Measurements from ENCODE around the gene UTS2R.
"Not testable (repeated sequence)": the region's sequence is repeated elsewhere in the genome, so short reads cannot be mapped to it uniquely, and the experiment has no call there.

The UTS2R gene

GRCh38 chr17:82361885-82362633 lies 9.5 kb upstream of the UTS2R start:
- H3K27me3 ChIP-seq (ENCODE audit: control insufficient read depth, insufficient read depth, low read length), result peaks cover 28% of the 10 kb centered on the region
- no peaks in the 10 kb centered on the region for H3K36me3 ChIP-seq (ENCODE audit: insufficient read depth, low read length)
- H3K9ac ChIP-seq (ENCODE audit: low read depth, low read length), result no peak overlapping the region
- H3K4me1 ChIP-seq (ENCODE audit: control insufficient read depth, insufficient read depth, low read length), result no peaks in the 10 kb centered on the region
- no peaks in the 10 kb centered on the region for H3K9me3 ChIP-seq (replicated peaks; ENCODE audit: low read length)
- H3K4me2 ChIP-seq (ENCODE audit: low read length), result no peak overlapping the region
- no peak overlapping the region for H3K4me3 ChIP-seq (ENCODE audit: low read length)

- H3K9ac ChIP-seq (ENCODE audit: low read depth, low read length), result no peak overlapping the region
- no peaks in the 10 kb centered on the region for H3K9me3 ChIP-seq (replicated peaks; ENCODE audit: low read length)
- H3K4me1 ChIP-seq (ENCODE audit: control insufficient read depth, insufficient read depth, low read length), result peaks cover 5% of the 10 kb centered on the region
- H3K4me3 ChIP-seq (ENCODE audit: low read length), result no peak overlapping the region
- peaks cover 39% of the 10 kb centered on the region for H3K27me3 ChIP-seq (ENCODE audit: control insufficient read depth, insufficient read depth, low read length)
- H3K4me2 ChIP-seq (ENCODE audit: low read length), result no peak overlapping the region
- no peaks in the 10 kb centered on the region for H3K36me3 ChIP-seq (ENCODE audit: insufficient read depth, low read length)
Measured at GRCh38 chr17:82365606-82366295, 5.8 kb upstream of the UTS2R start.

GRCh38 chr17:82366749-82367148 lies 4.8 kb upstream of the UTS2R start:
- H3K4me1 ChIP-seq (ENCODE audit: control insufficient read depth, insufficient read depth, low read length), result peaks cover 13% of the 10 kb centered on the region
- no peak overlapping the region for H3K4me2 ChIP-seq (ENCODE audit: low read length)
- no peak overlapping the region for H3K4me3 ChIP-seq (ENCODE audit: low read length)
- no peaks in the 10 kb centered on the region for H3K36me3 ChIP-seq (ENCODE audit: insufficient read depth, low read length)
- H3K9me3 ChIP-seq (replicated peaks; ENCODE audit: low read length), result no peaks in the 10 kb centered on the region
- peaks cover 47% of the 10 kb centered on the region for H3K27me3 ChIP-seq (ENCODE audit: control insufficient read depth, insufficient read depth, low read length)
- H3K9ac ChIP-seq (ENCODE audit: low read depth, low read length), result no peak overlapping the region

- no peak overlapping the region for H3K4me3 ChIP-seq (ENCODE audit: low read length)
- no peaks in the 10 kb centered on the region for H3K36me3 ChIP-seq (ENCODE audit: insufficient read depth, low read length)
- peaks cover 58% of the 10 kb centered on the region for H3K27me3 ChIP-seq (ENCODE audit: control insufficient read depth, insufficient read depth, low read length)
- no peak overlapping the region for H3K4me2 ChIP-seq (ENCODE audit: low read length)
- H3K9ac ChIP-seq (ENCODE audit: low read depth, low read length), result no peak overlapping the region
- no peaks in the 10 kb centered on the region for H3K9me3 ChIP-seq (replicated peaks; ENCODE audit: low read length)
- H3K4me1 ChIP-seq (ENCODE audit: control insufficient read depth, insufficient read depth, low read length), result peaks cover 25% of the 10 kb centered on the region
Measured at GRCh38 chr17:82367724-82368524, 3.6 kb upstream of the UTS2R start.

GRCh38 chr17:82369211-82369610 lies 2.4 kb upstream of the UTS2R start:
- no peaks in the 10 kb centered on the region for H3K36me3 ChIP-seq (ENCODE audit: insufficient read depth, low read length)
- H3K4me3 ChIP-seq (ENCODE audit: low read length), result no peak overlapping the region
- H3K27me3 ChIP-seq (ENCODE audit: control insufficient read depth, insufficient read depth, low read length), result peaks cover 59% of the 10 kb centered on the region
- H3K9ac ChIP-seq (ENCODE audit: low read depth, low read length), result no peak overlapping the region
- H3K9me3 ChIP-seq (replicated peaks; ENCODE audit: low read length), result no peaks in the 10 kb centered on the region
- H3K4me2 ChIP-seq (ENCODE audit: low read length), result no peak overlapping the region
- peaks cover 25% of the 10 kb centered on the region for H3K4me1 ChIP-seq (ENCODE audit: control insufficient read depth, insufficient read depth, low read length)

- H3K4me2 ChIP-seq (ENCODE audit: low read length), result peak overlapping the region; percentile 85
- H3K9ac ChIP-seq (ENCODE audit: low read depth, low read length), result no peak overlapping the region
- H3K36me3 ChIP-seq (ENCODE audit: insufficient read depth, low read length), result no peaks in the 10 kb centered on the region
- H3K4me3 ChIP-seq (ENCODE audit: low read length), result peak overlapping the region; percentile 68
- H3K9me3 ChIP-seq (replicated peaks; ENCODE audit: low read length), result no peaks in the 10 kb centered on the region
- H3K4me1 ChIP-seq (ENCODE audit: control insufficient read depth, insufficient read depth, low read length), result peaks cover 25% of the 10 kb centered on the region
- peaks cover 54% of the 10 kb centered on the region for H3K27me3 ChIP-seq (ENCODE audit: control insufficient read depth, insufficient read depth, low read length)
Measured at GRCh38 chr17:82370471-82371332, 863 bp upstream of the UTS2R start.

GRCh38 chr17:82372249-82373071 lies 895 bp downstream of the UTS2R start:
- Histone ChIP-seq H3K36me3 (ENCODE audit: insufficient read depth, low read length) (no peaks in the 10 kb centered on the region), H3K9me3 (replicated peaks; ENCODE audit: low read length) (no peaks in the 10 kb centered on the region), H3K4me1 (ENCODE audit: control insufficient read depth, insufficient read depth, low read length) (peaks cover 25% of the 10 kb centered on the region), H3K4me3 (ENCODE audit: low read length) (peak overlapping the region; percentile 17), H3K4me2 (ENCODE audit: low read length) (peak overlapping the region; percentile 85), H3K27me3 (ENCODE audit: control insufficient read depth, insufficient read depth, low read length) (peaks cover 43% of the 10 kb centered on the region), H3K9ac (ENCODE audit: low read depth, low read length) (no peak overlapping the region)

GRCh38 chr17:82373072-82373452 lies 1.5 kb downstream of the UTS2R start:
- H3K27me3 ChIP-seq (ENCODE audit: control insufficient read depth, insufficient read depth, low read length), result peaks cover 42% of the 10 kb centered on the region

GRCh38 chr17:82373731-82374625 lies 2.4 kb downstream of the UTS2R start:
- H3K9ac ChIP-seq (ENCODE audit: low read depth, low read length), result no peak overlapping the region
- H3K4me3 ChIP-seq (ENCODE audit: low read length), result no peak overlapping the region
- H3K4me2 ChIP-seq (ENCODE audit: low read length), result no peak overlapping the region
- H3K9me3 ChIP-seq (replicated peaks; ENCODE audit: low read length), result no peaks in the 10 kb centered on the region
- H3K36me3 ChIP-seq (ENCODE audit: insufficient read depth, low read length), result no peaks in the 10 kb centered on the region
- peaks cover 25% of the 10 kb centered on the region for H3K4me1 ChIP-seq (ENCODE audit: control insufficient read depth, insufficient read depth, low read length)
- peaks cover 49% of the 10 kb centered on the region for H3K27me3 ChIP-seq (ENCODE audit: control insufficient read depth, insufficient read depth, low read length)

More at GRCh38 chr17:82373072-82373452, 1.5 kb downstream of the UTS2R start:
- not testable (repeated sequence) for H3K4me3 ChIP-seq (ENCODE audit: low read length); H3K36me3 ChIP-seq (ENCODE audit: insufficient read depth, low read length); H3K9me3 ChIP-seq (replicated peaks; ENCODE audit: low read length); H3K9ac ChIP-seq (ENCODE audit: low read depth, low read length); H3K4me2 ChIP-seq (ENCODE audit: low read length)
- H3K4me1 ChIP-seq (ENCODE audit: control insufficient read depth, insufficient read depth, low read length), result peaks cover 25% of the 10 kb centered on the region
